Panc1 (cell line): ENCODE results near the gene HSD17B1. TPM values are rescaled to one million over a fixed set of nuclear protein-coding genes. Genes with fewer than 3 reads are reported as not detected.

Experiments
- ATAC-seq: fragments of 200-7000 bp; cut with Tn5 transposase; 2 replicates; pipeline ENCODE4 v1.9.1; 2020; ENCODE audit warnings: mild to moderate bottlenecking, moderate library complexity
- BruUV-seq: library from RNA; stranded (reverse); fragments of 400-500 nt; replicated peaks from 2 replicates; lab custom pipeline; 2021; lab: Mats Ljungman, UMichigan
- CTCF ChIA-PET: fragments of 300-600 bp; sonication (Branson Sonifier 250); formaldehyde crosslinking; loops from one replicate; lab custom pipeline; 2022; ENCODE audit warnings: antibody characterized with exemption; lab: Charles Lee
- POLR2A ChIA-PET: fragments of 300-600 bp; sonication (Branson Sonifier 250); formaldehyde crosslinking; loops from one replicate; lab custom pipeline; 2022; ENCODE audit warnings: antibody characterized with exemption; lab: Charles Lee
- DNase-seq: peaks from one replicate; pipeline ENCODE4 v3.0.0-alpha.2; 2010; ENCODE audit warnings: low read depth, low spot score
- H3K27ac ChIP-seq: 2 replicates; pipeline ENCODE4 v1.5.1; 2011; ENCODE audit warnings: mild to moderate bottlenecking, low read length, inconsistent platforms
- H3K27me3 ChIP-seq: fragments of 200-500 bp; sonication (Bioruptor generic); 2 replicates; pipeline ENCODE4 v1.6.0; 2014; ENCODE audit warnings: low read length, inconsistent platforms; ENCODE audit not compliant: control insufficient read depth, insufficient read depth
- H3K36me3 ChIP-seq: fragments of 200-500 bp; sonication (Bioruptor generic); 2 replicates; pipeline ENCODE4 v1.5.1; 2014; ENCODE audit warnings: inconsistent platforms, mild to moderate bottlenecking, low read length, moderate library complexity; ENCODE audit not compliant: control insufficient read depth, insufficient read depth
- H3K4me1 ChIP-seq: 2 replicates; pipeline ENCODE4 v1.5.1; 2011; ENCODE audit warnings: inconsistent platforms, mild to moderate bottlenecking, low read length, moderate library complexity; ENCODE audit not compliant: control insufficient read depth, insufficient read depth
- H3K4me3 ChIP-seq, 2 experiments: 2 replicates each; pipeline ENCODE4 v1.5.1; 2011 to 2012; ENCODE audit warnings: low read depth in 2 of 2, low read length in 2 of 2, mild to moderate bottlenecking in 2 of 2, inconsistent platforms in 1 of 2, moderate library complexity in 1 of 2
- H3K9me3 ChIP-seq: fragments of 200-500 bp; sonication (Bioruptor generic); 2 replicates; pipeline ENCODE4 v1.5.1; 2014; ENCODE audit warnings: low read depth, mild to moderate bottlenecking, inconsistent platforms, low read length, moderate library complexity; ENCODE audit not compliant: control insufficient read depth, insufficient read depth
- CTCF ChIP-seq: fragments of 450-650 bp; IDR thresholded peaks from 2 replicates; pipeline ENCODE4 v1.5.1; 2017; ENCODE audit warnings: mild to moderate bottlenecking
- POLR2AphosphoS5 ChIP-seq: IDR thresholded peaks from 2 replicates; pipeline ENCODE4 v1.6.1; 2012; ENCODE audit warnings: mild to moderate bottlenecking, low read depth, low read length, moderate library complexity
- SIN3A ChIP-seq: IDR thresholded peaks from 2 replicates; pipeline ENCODE4 v1.6.1; 2012; ENCODE audit warnings: low read depth, mild to moderate bottlenecking, low read length, moderate library complexity, borderline replicate concordance; ENCODE audit not compliant: insufficient read depth
- TCF7L2 ChIP-seq: IDR thresholded peaks from 2 replicates; pipeline ENCODE4 v1.6.1; 2011; ENCODE audit warnings: mild to moderate bottlenecking, low read depth, low read length, inconsistent platforms
- in situ Hi-C: cut with HindIII; loops from 2 replicates; pipeline ENCODE4 v1.10.0; 2016; ENCODE audit warnings: low sequenced_read_pairs, low pct_unique_long_range_greater_than_20kb
- intact Hi-C: fragments of 100-400 bp; cut with micrococcal nuclease; formaldehyde crosslinking; loops from one replicate; pipeline ENCODE4 v1.10.0; 2022; ENCODE audit not compliant: unreplicated experiment
- total RNA-seq: library from RNA; stranded (reverse); gene quantifications from one replicate; pipeline ENCODE4 v1.2.1, GENCODE V29; 2021; ENCODE audit not compliant: unreplicated experiment
- TF ChIP-seq, protein P1 (sequence below), 2 experiments: IDR thresholded peaks; 2 replicates each; pipeline ENCODE4 v1.6.1; 2011 to 2012; ENCODE audit warnings: low read depth in 2 of 2, control low read depth in 1 of 2, low read length in 1 of 2, mild to moderate bottlenecking in 1 of 2, moderate library complexity in 1 of 2; ENCODE audit not compliant: insufficient read depth in 1 of 2

Gene HSD17B1
- total RNA-seq, 1 experiment from 2014 or later, result 5.4 TPM

DNA sequence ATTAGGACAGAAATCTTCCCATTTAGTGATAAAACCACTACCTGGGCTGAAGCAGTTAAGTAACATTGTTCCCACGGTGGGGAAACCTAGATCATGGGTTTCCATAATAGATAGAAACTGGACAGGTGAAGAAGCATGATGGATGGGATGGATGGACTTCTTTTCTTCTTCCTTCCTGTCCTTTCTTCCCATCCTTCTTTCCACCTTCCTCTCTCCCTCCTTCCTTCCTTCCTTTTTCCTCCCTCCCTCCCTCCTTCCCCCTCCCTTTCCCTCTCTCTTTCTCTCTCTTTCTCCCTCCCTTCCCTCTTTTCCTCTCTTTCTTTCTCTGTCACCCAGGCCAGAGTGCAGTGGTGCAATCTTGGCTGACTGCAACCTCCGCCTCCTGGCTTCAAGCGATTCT is 21.7 kb downstream of the HSD17B1 start:
- Histone ChIP-seq H3K4me3 (no peak overlapping the region), H3K36me3 (peaks cover 5% of the 10 kb centered on the region), H3K27ac (no peak overlapping the region), H3K4me1 (peaks cover 25% of the 10 kb centered on the region), H3K27me3 (no peaks in the 10 kb centered on the region), H3K9me3 (no peaks in the 10 kb centered on the region)
- no peak for DNase-seq
- no TSS peak for BruUV-seq
- no peak for ATAC-seq
- CTCF ChIA-PET, result no interaction called here
- POLR2A ChIA-PET, result interaction anchor here (0.7 kb wide), 1 partner anchor 25 kb away, joined by 5 read pairs; no protein-coding TSS in a partner anchor
- in situ Hi-C loops, result no loop called here
- no peak for TF ChIP-seq TCF7L2
- TF ChIP-seq SIN3A, result no peak
- no peak for TF ChIP-seq CTCF
- no peak for TF ChIP-seq POLR2AphosphoS5
- TF ChIP-seq, protein P1, sequence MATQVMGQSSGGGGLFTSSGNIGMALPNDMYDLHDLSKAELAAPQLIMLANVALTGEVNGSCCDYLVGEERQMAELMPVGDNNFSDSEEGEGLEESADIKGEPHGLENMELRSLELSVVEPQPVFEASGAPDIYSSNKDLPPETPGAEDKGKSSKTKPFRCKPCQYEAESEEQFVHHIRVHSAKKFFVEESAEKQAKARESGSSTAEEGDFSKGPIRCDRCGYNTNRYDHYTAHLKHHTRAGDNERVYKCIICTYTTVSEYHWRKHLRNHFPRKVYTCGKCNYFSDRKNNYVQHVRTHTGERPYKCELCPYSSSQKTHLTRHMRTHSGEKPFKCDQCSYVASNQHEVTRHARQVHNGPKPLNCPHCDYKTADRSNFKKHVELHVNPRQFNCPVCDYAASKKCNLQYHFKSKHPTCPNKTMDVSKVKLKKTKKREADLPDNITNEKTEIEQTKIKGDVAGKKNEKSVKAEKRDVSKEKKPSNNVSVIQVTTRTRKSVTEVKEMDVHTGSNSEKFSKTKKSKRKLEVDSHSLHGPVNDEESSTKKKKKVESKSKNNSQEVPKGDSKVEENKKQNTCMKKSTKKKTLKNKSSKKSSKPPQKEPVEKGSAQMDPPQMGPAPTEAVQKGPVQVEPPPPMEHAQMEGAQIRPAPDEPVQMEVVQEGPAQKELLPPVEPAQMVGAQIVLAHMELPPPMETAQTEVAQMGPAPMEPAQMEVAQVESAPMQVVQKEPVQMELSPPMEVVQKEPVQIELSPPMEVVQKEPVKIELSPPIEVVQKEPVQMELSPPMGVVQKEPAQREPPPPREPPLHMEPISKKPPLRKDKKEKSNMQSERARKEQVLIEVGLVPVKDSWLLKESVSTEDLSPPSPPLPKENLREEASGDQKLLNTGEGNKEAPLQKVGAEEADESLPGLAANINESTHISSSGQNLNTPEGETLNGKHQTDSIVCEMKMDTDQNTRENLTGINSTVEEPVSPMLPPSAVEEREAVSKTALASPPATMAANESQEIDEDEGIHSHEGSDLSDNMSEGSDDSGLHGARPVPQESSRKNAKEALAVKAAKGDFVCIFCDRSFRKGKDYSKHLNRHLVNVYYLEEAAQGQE (IDR thresholded peaks at IDR 0.05; ENCODE audit: insufficient read depth in 1 of 2, low read depth in 2 of 2, low read length in 1 of 2), result no peak
- intact Hi-C loops, result no loop called here

DNA sequence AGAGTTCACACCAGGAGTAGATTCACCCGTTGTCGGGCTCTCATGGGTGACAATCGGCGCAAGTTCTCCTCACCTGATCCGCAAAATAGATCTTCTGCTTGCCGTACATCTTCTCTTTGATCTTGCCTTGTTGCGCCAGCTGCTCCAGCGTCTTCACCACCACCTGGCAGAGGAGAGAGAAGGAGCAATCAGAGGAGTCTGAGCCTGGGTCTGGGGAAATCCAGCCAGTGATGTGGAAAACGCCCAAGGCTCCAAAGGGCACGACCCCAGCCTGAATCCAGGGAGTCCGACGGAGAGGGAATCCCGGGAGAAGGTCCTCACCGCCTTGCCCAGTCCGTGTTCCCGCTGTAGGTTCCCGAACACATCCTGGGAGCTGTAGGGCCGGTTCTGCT is 24.4 kb downstream of the HSD17B1 start:
- Histone ChIP-seq H3K4me1 (peaks cover 16% of the 10 kb centered on the region), H3K27ac (peak overlapping the region; percentile 91), H3K36me3 (peaks cover 3% of the 10 kb centered on the region), H3K4me3 (peak overlapping the region; percentile 69 to 92), H3K27me3 (no peaks in the 10 kb centered on the region), H3K9me3 (no peaks in the 10 kb centered on the region)
- intact Hi-C loops, result loop anchor here (5.0 kb wide), 1 partner anchor 100 kb away; the partner anchor contains the start of gene PLEKHH3
- no peak for DNase-seq
- peak; percentile 70 for TF ChIP-seq TCF7L2
- TF ChIP-seq POLR2AphosphoS5, result no peak
- CTCF ChIA-PET, result interaction anchor here (0.5 to 3.0 kb wide), 2 partner anchors 28 to 186 kb away, joined by 4 to 14 read pairs; no protein-coding TSS in a partner anchor
- TSS peak; percentile 69 for BruUV-seq
- in situ Hi-C loops, result no loop called here
- POLR2A ChIA-PET, result interaction anchor here (0.6 kb wide), 1 partner anchor 12 kb away, joined by 3 read pairs; no protein-coding TSS in a partner anchor
- peak; percentile 60 for ATAC-seq
